ENCODE measurements around the gene FBXL17.

FBXL17 gene

GRCh38 chr5:108381350-108381953, 446 bp downstream of the FBXL17 start (continued):
- TF ChIP-seq ZNF366 (tag by site-specific recombination; conservative IDR thresholded peaks at IDR 0.05) (no peak), REPIN1 (tag by site-specific recombination; IDR thresholded peaks at IDR 0.05; ENCODE audit: low read depth) (no peak), ZNF639 (tag by site-specific recombination; IDR thresholded peaks at IDR 0.05) (no peak), ZNF530 (tag by site-specific recombination; IDR thresholded peaks at IDR 0.05; ENCODE audit: low read depth) (no peak), ZNF624 (tag by site-specific recombination; IDR thresholded peaks at IDR 0.05) (no peak), PRDM10 (tag by site-specific recombination; IDR thresholded peaks at IDR 0.05) (no peak), ZXDB (tag by site-specific recombination; IDR thresholded peaks at IDR 0.05) (peak; percentile 32), KLF16 (tag by site-specific recombination; IDR thresholded peaks at IDR 0.05) (peak; percentile 54; the same call in 1 of the 2 replicates), ZNF24 (tag by site-specific recombination; IDR thresholded peaks at IDR 0.05) (no peak), ZNF518A (tag by site-specific recombination; conservative IDR thresholded peaks at IDR 0.05; ENCODE audit: low read depth) (no peak), ZNF658 (tag by site-specific recombination; IDR thresholded peaks at IDR 0.05) (no peak), ZNF350 (tag by site-specific recombination; IDR thresholded peaks at IDR 0.05) (no peak), ATF2 (tag by site-specific recombination; IDR thresholded peaks at IDR 0.05; ENCODE audit: low read depth) (no peak), ZBTB8A (tag by site-specific recombination; IDR thresholded peaks at IDR 0.05) (peak; percentile 88), KLF7 (tag by site-specific recombination; IDR thresholded peaks at IDR 0.05; ENCODE audit: borderline replicate concordance) (no peak), ZNF292 (tag by site-specific recombination; IDR thresholded peaks at IDR 0.05; ENCODE audit: borderline replicate concordance, low read depth) (no peak), ZNF133 (tag by site-specific recombination; IDR thresholded peaks at IDR 0.05) (no peak), SCRT2 (tag by site-specific recombination; IDR thresholded peaks at IDR 0.05) (no peak), SP7 (tag by site-specific recombination; IDR thresholded peaks at IDR 0.05) (no peak), GLI4 (tag by site-specific recombination; IDR thresholded peaks at IDR 0.05) (no peak; the same call in 1 of the 2 replicates), ZNF610 (tag by site-specific recombination; IDR thresholded peaks at IDR 0.05; ENCODE audit: borderline replicate concordance) (no peak), ZNF830 (tag by site-specific recombination; IDR thresholded peaks at IDR 0.05; ENCODE audit: low read depth) (no peak), ZNF473 (tag by site-specific recombination; IDR thresholded peaks at IDR 0.05) (no peak), ZNF76 (tag by site-specific recombination; IDR thresholded peaks at IDR 0.05; ENCODE audit: borderline replicate concordance, low read depth) (peak; percentile 60), ZNF391 (tag by site-specific recombination; IDR thresholded peaks at IDR 0.05; ENCODE audit: borderline replicate concordance, low read depth) (no peak), ZSCAN5A (tag by site-specific recombination; IDR thresholded peaks at IDR 0.05) (no peak), HOXD13 (CRISPR knock-in tag; IDR thresholded peaks at IDR 0.05; ENCODE audit: borderline replicate concordance) (no peak), OSR2 (tag by site-specific recombination; IDR thresholded peaks at IDR 0.05) (no peak)
